GM13977 (cell line): ENCODE measurements around the gene EPHA6.

ENCODE experiments used
- DNase-seq: peaks from one replicate; pipeline ENCODE4 v3.0.0; 2012; ENCODE audit warnings: low spot score
- CTCF ChIP-seq: IDR thresholded peaks from 2 replicates; pipeline ENCODE4 v1.5.1; 2012; ENCODE audit warnings: mild to moderate bottlenecking, control low read depth; ENCODE audit not compliant: insufficient read depth; ENCODE audit errors: extremely low read depth, missing control alignments
- in situ Hi-C: fragments of 300-500 bp; cut with MboI; formaldehyde crosslinking; loops from one replicate; pipeline ENCODE4 v1.12.0; 2022; ENCODE audit warnings: low sequenced_read_pairs, low pct_unique_long_range_greater_than_20kb, mixed read lengths, inconsistent platforms; ENCODE audit not compliant: unreplicated experiment

The EPHA6 gene

GRCh38 chr3:97742036-97742435, 927.6 kb downstream of the EPHA6 start:
- TF ChIP-seq CTCF, result no peak
- in situ Hi-C loops, result no loop called here
- no peak for DNase-seq

- in situ Hi-C loops, result no loop called here
- no peak for TF ChIP-seq CTCF
- DNase-seq, result no peak
Observed at GRCh38 chr3:97744289-97744688, 929.9 kb downstream of the EPHA6 start.

GRCh38 chr3:97763586-97764406, 949.4 kb downstream of the EPHA6 start:
- in situ Hi-C loops, result no loop called here
- peak; percentile 6 for DNase-seq
- TF ChIP-seq CTCF, result no peak

- no peak for TF ChIP-seq CTCF
- peak; percentile 70 for DNase-seq
- in situ Hi-C loops, result no loop called here
Observed at GRCh38 chr3:97764407-97765238, 950.2 kb downstream of the EPHA6 start, which contains the start of gene ARL6. TSS of gene ARL6 (plus strand) at chr3:97764758. CDS start at chr3:97768108, 3,350 bp downstream.

GRCh38 chr3:97765336-97765735, 950.9 kb downstream of the EPHA6 start:
- no peak for DNase-seq
- in situ Hi-C loops, result no loop called here
- no peak for TF ChIP-seq CTCF

GRCh38 chr3:97772926-97773325, 958.5 kb downstream of the EPHA6 start:
- in situ Hi-C loops, result no loop called here
- no peak for TF ChIP-seq CTCF
- DNase-seq, result no peak
